GM11168 (cell line): ENCODE data around the gene BAIAP2L2.

Source experiments
- in situ Hi-C: fragments of 300-500 bp; cut with MboI; formaldehyde crosslinking; loops from one replicate; pipeline ENCODE4 v1.12.0; 2022; ENCODE audit warnings: low sequenced_read_pairs; ENCODE audit not compliant: unreplicated experiment

The BAIAP2L2 gene

GRCh38 chr22:38071421-38072321 is 38.8 kb downstream of the BAIAP2L2 start:
- in situ Hi-C loops = loop anchor here (25.0 kb wide), 1 partner anchor 491 kb away; the partner anchor contains the start of gene DMC1

- in situ Hi-C loops = loop anchor here (25.0 kb wide), 1 partner anchor 492 kb away; the partner anchor contains the start of gene DMC1
Observed at GRCh38 chr22:38070250-38070921, 40.1 kb downstream of the BAIAP2L2 start.

GRCh38 chr22:38069372-38070249 is 40.9 kb downstream of the BAIAP2L2 start:
- in situ Hi-C loops = loop anchor here (25.0 kb wide), 1 partner anchor 493 kb away; the partner anchor contains the start of gene DMC1

- in situ Hi-C loops = loop anchor here (25.0 kb wide), 1 partner anchor 493 kb away; the partner anchor contains the start of gene DMC1
Observed at GRCh38 chr22:38068641-38069371, 41.7 kb downstream of the BAIAP2L2 start.

GRCh38 chr22:38067761-38068360 is 42.6 kb downstream of the BAIAP2L2 start:
- in situ Hi-C loops = loop anchor here (25.0 kb wide), 1 partner anchor 494 kb away; the partner anchor contains the start of gene DMC1

GRCh38 chr22:38067028-38067415 is 43.5 kb downstream of the BAIAP2L2 start:
- in situ Hi-C loops = loop anchor here (25.0 kb wide), 1 partner anchor 495 kb away; the partner anchor contains the start of gene DMC1

GRCh38 chr22:38066381-38067027 is 44.0 kb downstream of the BAIAP2L2 start:
- in situ Hi-C loops = loop anchor here (25.0 kb wide), 1 partner anchor 496 kb away; the partner anchor contains the start of gene DMC1

GRCh38 chr22:38065539-38065938 is 44.9 kb downstream of the BAIAP2L2 start:
- in situ Hi-C loops = loop anchor here (25.0 kb wide), 1 partner anchor 497 kb away; the partner anchor contains the start of gene DMC1

GRCh38 chr22:38062791-38063190 is 47.7 kb downstream of the BAIAP2L2 start:
- in situ Hi-C loops = loop anchor here (25.0 kb wide), 1 partner anchor 500 kb away; the partner anchor contains the start of gene DMC1

- in situ Hi-C loops = loop anchor here (25.0 kb wide), 1 partner anchor 505 kb away; the partner anchor contains the start of gene DMC1
Observed at GRCh38 chr22:38056969-38057891, 53.3 kb downstream of the BAIAP2L2 start, which contains the start of gene PICK1. TSS of gene PICK1 (plus strand) at chr22:38057404. CDS start at chr22:38057810, 406 bp downstream.

- in situ Hi-C loops = loop anchor here (25.0 kb wide), 1 partner anchor 510 kb away; the partner anchor contains the start of gene DMC1
Observed at GRCh38 chr22:38051900-38052862, 58.3 kb downstream of the BAIAP2L2 start.

GRCh38 chr22:38051261-38051660 is 59.2 kb downstream of the BAIAP2L2 start:
- in situ Hi-C loops = loop anchor here (25.0 kb wide), 1 partner anchor 511 kb away; the partner anchor contains the start of gene DMC1

GRCh38 chr22:38050720-38051119 is 59.8 kb downstream of the BAIAP2L2 start:
- in situ Hi-C loops = loop anchor here (25.0 kb wide), 1 partner anchor 512 kb away; the partner anchor contains the start of gene DMC1

- in situ Hi-C loops = loop anchor here (25.0 kb wide), 1 partner anchor 512 kb away; the partner anchor contains the start of gene DMC1
Observed at GRCh38 chr22:38049812-38050619, 60.5 kb downstream of the BAIAP2L2 start.
